Activated CD4-positive, alpha-beta T cell treated with anti-CD3 and anti-CD28 coated beads, Interleukin-2, amount 10 ng/mL, durations not matched to agents 24 days and 14 days (primary cell): Measurements from ENCODE around the gene PLA2G4D. TPM values are rescaled to one million over a fixed set of nuclear protein-coding genes. Genes with fewer than 3 reads are reported as not detected.

ENCODE experiments used
- DNase-seq: peaks from one replicate; pipeline ENCODE4 v3.0.0; 2022
- H3K27ac Mint-ChIP-seq: one replicate; pipeline ENCODE4 v1.8.0; 2022; ENCODE audit warnings: mild to moderate bottlenecking, mixed read lengths
- H3K27me3 Mint-ChIP-seq: one replicate; pipeline ENCODE4 v1.8.0; 2022; ENCODE audit warnings: mixed read lengths
- H3K36me3 Mint-ChIP-seq: one replicate; pipeline ENCODE4 v1.8.0; 2022; ENCODE audit warnings: low read depth, mild to moderate bottlenecking, mixed read lengths
- H3K4me1 Mint-ChIP-seq: one replicate; pipeline ENCODE4 v1.8.0; 2021; ENCODE audit warnings: mixed read lengths
- H3K4me3 Mint-ChIP-seq: one replicate; pipeline ENCODE4 v1.8.0; 2022; ENCODE audit warnings: mild to moderate bottlenecking, moderate library complexity, mixed read lengths
- H3K9me3 Mint-ChIP-seq: one replicate; pipeline ENCODE4 v1.8.0; 2021; ENCODE audit warnings: mixed read lengths
- intact Hi-C: fragments of 100-400 bp; cut with micrococcal nuclease; formaldehyde crosslinking; loops from one replicate; pipeline ENCODE4 v1.15.1; 2023
- total RNA-seq: library from RNA; stranded (reverse); gene quantifications from 2 replicates; pipeline ENCODE4 v1.2.3, GENCODE V29; 2022

Gene PLA2G4D
- total RNA-seq, 1 donor from 2014 or later: not detected

GRCh38 chr15:42053914-42054313 lies 40.4 kb downstream of the PLA2G4D start:
- intact Hi-C loops: no loop called here
- H3K9me3 Mint-ChIP-seq: no peaks in the 10 kb centered on the region
- peaks cover 11% of the 10 kb centered on the region for H3K4me1 Mint-ChIP-seq
- no peak overlapping the region for H3K4me3 Mint-ChIP-seq
- no peaks in the 10 kb centered on the region for H3K36me3 Mint-ChIP-seq
- peaks cover 48% of the 10 kb centered on the region for H3K27me3 Mint-ChIP-seq
- H3K27ac Mint-ChIP-seq: no peak overlapping the region
- no peak for DNase-seq

- intact Hi-C loops: no loop called here
- Mint-ChIP-seq H3K36me3 (no peaks in the 10 kb centered on the region), H3K27me3 (peaks cover 44% of the 10 kb centered on the region), H3K4me3 (no peak overlapping the region), H3K27ac (no peak overlapping the region), H3K4me1 (peaks cover 11% of the 10 kb centered on the region), H3K9me3 (no peaks in the 10 kb centered on the region)
- no peak for DNase-seq
These were observed 41.4 kb downstream of the PLA2G4D start for GRCh38 chr15:42053010-42053409.

GRCh38 chr15:42050484-42051255 lies 43.7 kb downstream of the PLA2G4D start:
- intact Hi-C loops: no loop called here
- peaks cover under 1% of the 10 kb centered on the region for H3K4me1 Mint-ChIP-seq
- no peak overlapping the region for H3K27ac Mint-ChIP-seq
- H3K27me3 Mint-ChIP-seq: peaks cover 27% of the 10 kb centered on the region
- no peak overlapping the region for H3K4me3 Mint-ChIP-seq
- DNase-seq: no peak
- H3K9me3 Mint-ChIP-seq: no peaks in the 10 kb centered on the region
- no peaks in the 10 kb centered on the region for H3K36me3 Mint-ChIP-seq

- intact Hi-C loops: no loop called here
- peaks cover 16% of the 10 kb centered on the region for H3K27me3 Mint-ChIP-seq
- no peaks in the 10 kb centered on the region for H3K9me3 Mint-ChIP-seq
- no peaks in the 10 kb centered on the region for H3K36me3 Mint-ChIP-seq
- H3K4me1 Mint-ChIP-seq: peaks cover 8% of the 10 kb centered on the region
- no peak overlapping the region for H3K4me3 Mint-ChIP-seq
- DNase-seq: no peak
- no peak overlapping the region for H3K27ac Mint-ChIP-seq
These were observed 45.6 kb downstream of the PLA2G4D start for GRCh38 chr15:42048821-42049200.

- intact Hi-C loops: no loop called here
- H3K27ac Mint-ChIP-seq: no peak overlapping the region
- no peaks in the 10 kb centered on the region for H3K9me3 Mint-ChIP-seq
- no peak overlapping the region for H3K4me3 Mint-ChIP-seq
- H3K27me3 Mint-ChIP-seq: peaks cover 12% of the 10 kb centered on the region
- no peak for DNase-seq
- H3K4me1 Mint-ChIP-seq: peaks cover 8% of the 10 kb centered on the region
- no peaks in the 10 kb centered on the region for H3K36me3 Mint-ChIP-seq
These were observed 46.1 kb downstream of the PLA2G4D start for GRCh38 chr15:42048080-42048820.

GRCh38 chr15:42046597-42046996 lies 47.8 kb downstream of the PLA2G4D start:
- H3K4me1 Mint-ChIP-seq: peaks cover 8% of the 10 kb centered on the region
- no peak for DNase-seq
- H3K4me3 Mint-ChIP-seq: no peak overlapping the region
- no peaks in the 10 kb centered on the region for H3K36me3 Mint-ChIP-seq
- intact Hi-C loops: no loop called here
- no peaks in the 10 kb centered on the region for H3K9me3 Mint-ChIP-seq
- no peak overlapping the region for H3K27ac Mint-ChIP-seq
- H3K27me3 Mint-ChIP-seq: peaks cover 8% of the 10 kb centered on the region

- DNase-seq: no peak
- Mint-ChIP-seq H3K4me3 (no peak overlapping the region), H3K36me3 (no peaks in the 10 kb centered on the region), H3K27ac (no peak overlapping the region), H3K9me3 (no peaks in the 10 kb centered on the region), H3K27me3 (peaks cover 8% of the 10 kb centered on the region), H3K4me1 (peaks cover 8% of the 10 kb centered on the region)
- intact Hi-C loops: no loop called here
These were observed 49.1 kb downstream of the PLA2G4D start for GRCh38 chr15:42045211-42045615.

GRCh38 chr15:42042602-42043400 lies 51.6 kb downstream of the PLA2G4D start:
- Mint-ChIP-seq H3K27me3 (peaks cover 8% of the 10 kb centered on the region), H3K9me3 (no peaks in the 10 kb centered on the region)

GRCh38 chr15:42038401-42038800 lies 56.0 kb downstream of the PLA2G4D start:
- DNase-seq: no peak
- Mint-ChIP-seq H3K36me3 (no peaks in the 10 kb centered on the region), H3K4me1 (peaks cover 5% of the 10 kb centered on the region), H3K9me3 (no peaks in the 10 kb centered on the region), H3K27ac (no peak overlapping the region), H3K27me3 (peaks cover 6% of the 10 kb centered on the region), H3K4me3 (no peak overlapping the region)
- intact Hi-C loops: no loop called here

More at GRCh38 chr15:42042602-42043400, 51.6 kb downstream of the PLA2G4D start:
- Mint-ChIP-seq H3K4me1 (peaks cover 8% of the 10 kb centered on the region), H3K36me3 (no peaks in the 10 kb centered on the region), H3K4me3 (no peak overlapping the region), H3K27ac (no peak overlapping the region)
- DNase-seq: no peak
- intact Hi-C loops: no loop called here

- Mint-ChIP-seq H3K27ac (no peak overlapping the region), H3K9me3 (no peaks in the 10 kb centered on the region), H3K4me3 (no peak overlapping the region), H3K27me3 (peaks cover 6% of the 10 kb centered on the region), H3K4me1 (peaks cover 5% of the 10 kb centered on the region), H3K36me3 (no peaks in the 10 kb centered on the region)
- intact Hi-C loops: no loop called here
- no peak for DNase-seq
These were observed 56.7 kb downstream of the PLA2G4D start for GRCh38 chr15:42037656-42038055.

GRCh38 chr15:42036966-42037365 lies 57.4 kb downstream of the PLA2G4D start:
- Mint-ChIP-seq H3K4me1 (peaks cover 5% of the 10 kb centered on the region), H3K9me3 (no peaks in the 10 kb centered on the region), H3K36me3 (peaks cover under 1% of the 10 kb centered on the region), H3K27ac (no peak overlapping the region), H3K27me3 (peaks cover 6% of the 10 kb centered on the region), H3K4me3 (no peak overlapping the region)
- no peak for DNase-seq
- intact Hi-C loops: no loop called here

GRCh38 chr15:42036112-42036905 lies 58.1 kb downstream of the PLA2G4D start:
- no peak for DNase-seq
- intact Hi-C loops: no loop called here
- Mint-ChIP-seq H3K4me1 (peaks cover 5% of the 10 kb centered on the region), H3K4me3 (no peak overlapping the region), H3K27ac (no peak overlapping the region), H3K27me3 (peaks cover 2% of the 10 kb centered on the region), H3K9me3 (no peaks in the 10 kb centered on the region), H3K36me3 (peaks cover 2% of the 10 kb centered on the region)

- peaks cover 5% of the 10 kb centered on the region for H3K4me1 Mint-ChIP-seq
- intact Hi-C loops: no loop called here
- peaks cover 2% of the 10 kb centered on the region for H3K36me3 Mint-ChIP-seq
- no peak for DNase-seq
- H3K4me3 Mint-ChIP-seq: peak overlapping the region; percentile 0
- peak overlapping the region; percentile 49 for H3K27ac Mint-ChIP-seq
- H3K27me3 Mint-ChIP-seq: no peaks in the 10 kb centered on the region
- H3K9me3 Mint-ChIP-seq: no peaks in the 10 kb centered on the region
These were observed 59.0 kb downstream of the PLA2G4D start for GRCh38 chr15:42035435-42035761.
